Neural cell (in vitro differentiated cells): ENCODE measurements around the gene HRK.

Source experiments
- EP300 ChIP-seq: fragments of 450-650 bp; conservative IDR thresholded peaks from 2 replicates; pipeline ENCODE4 v1.6.1; 2014; ENCODE audit warnings: antibody characterized with exemption, mild to moderate bottlenecking, moderate library complexity; ENCODE audit not compliant: poor library complexity, severe bottlenecking
- EZH2 ChIP-seq: fragments of 200-600, 300-800 bp; shearing (Covaris generic), sonication (generic); IDR thresholded peaks from 2 replicates; pipeline ENCODE4 v1.6.1; 2014; ENCODE audit warnings: antibody characterized with exemption, low read length, borderline replicate concordance, mild to moderate bottlenecking; ENCODE audit not compliant: insufficient read depth, poor library complexity, severe bottlenecking
- RAD21 ChIP-seq: fragments of 450-650 bp; conservative IDR thresholded peaks from 2 replicates; pipeline ENCODE4 v1.6.1; 2014; ENCODE audit warnings: antibody characterized with exemption, mild to moderate bottlenecking, moderate library complexity
- SMC3 ChIP-seq: fragments of 450-650 bp; conservative IDR thresholded peaks from 2 replicates; pipeline ENCODE4 v1.6.1; 2014; ENCODE audit warnings: antibody characterized with exemption, mild to moderate bottlenecking, moderate library complexity; ENCODE audit not compliant: poor library complexity
- TAF1 ChIP-seq: IDR thresholded peaks from 2 replicates; pipeline ENCODE4 v1.6.1; 2012; ENCODE audit warnings: low read depth
- TF ChIP-seq, protein P1 (sequence below): fragments of 450-650 bp; IDR thresholded peaks from 2 replicates; pipeline ENCODE4 v1.5.1; 2014; ENCODE audit warnings: antibody characterized with exemption, mild to moderate bottlenecking, moderate library complexity; ENCODE audit not compliant: poor library complexity, severe bottlenecking
- TF ChIP-seq, protein P2 (sequence below): IDR thresholded peaks from 2 replicates; pipeline ENCODE4 v1.6.1; 2012; ENCODE audit warnings: borderline replicate concordance

DNA sequence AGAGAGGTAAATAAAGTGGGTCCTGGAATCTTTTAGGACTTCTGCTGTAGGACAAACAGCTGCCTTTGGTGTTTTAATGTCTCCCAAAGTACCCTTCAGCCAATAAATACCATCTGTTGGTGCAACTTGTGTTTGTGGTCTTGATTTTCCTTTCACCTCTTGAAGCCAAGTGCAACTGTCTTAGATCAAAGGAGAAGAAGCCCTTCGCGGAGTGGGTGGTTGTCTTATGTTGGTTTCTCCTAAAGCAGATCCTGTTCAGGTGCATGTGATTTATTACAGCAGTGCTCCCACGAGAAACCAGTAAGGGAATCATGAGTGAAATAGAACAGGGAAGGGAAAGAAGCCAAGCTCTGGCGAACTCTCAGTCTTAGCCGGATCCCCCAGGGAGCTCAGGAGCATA is 27.7 kb downstream of the HRK start:
- TF ChIP-seq, protein P1, sequence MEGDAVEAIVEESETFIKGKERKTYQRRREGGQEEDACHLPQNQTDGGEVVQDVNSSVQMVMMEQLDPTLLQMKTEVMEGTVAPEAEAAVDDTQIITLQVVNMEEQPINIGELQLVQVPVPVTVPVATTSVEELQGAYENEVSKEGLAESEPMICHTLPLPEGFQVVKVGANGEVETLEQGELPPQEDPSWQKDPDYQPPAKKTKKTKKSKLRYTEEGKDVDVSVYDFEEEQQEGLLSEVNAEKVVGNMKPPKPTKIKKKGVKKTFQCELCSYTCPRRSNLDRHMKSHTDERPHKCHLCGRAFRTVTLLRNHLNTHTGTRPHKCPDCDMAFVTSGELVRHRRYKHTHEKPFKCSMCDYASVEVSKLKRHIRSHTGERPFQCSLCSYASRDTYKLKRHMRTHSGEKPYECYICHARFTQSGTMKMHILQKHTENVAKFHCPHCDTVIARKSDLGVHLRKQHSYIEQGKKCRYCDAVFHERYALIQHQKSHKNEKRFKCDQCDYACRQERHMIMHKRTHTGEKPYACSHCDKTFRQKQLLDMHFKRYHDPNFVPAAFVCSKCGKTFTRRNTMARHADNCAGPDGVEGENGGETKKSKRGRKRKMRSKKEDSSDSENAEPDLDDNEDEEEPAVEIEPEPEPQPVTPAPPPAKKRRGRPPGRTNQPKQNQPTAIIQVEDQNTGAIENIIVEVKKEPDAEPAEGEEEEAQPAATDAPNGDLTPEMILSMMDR, result no peak
- TF ChIP-seq RAD21 (no peak), EZH2 (no peak), TAF1 (no peak), SMC3 (no peak), EP300 (no peak)
- TF ChIP-seq, protein P2, sequence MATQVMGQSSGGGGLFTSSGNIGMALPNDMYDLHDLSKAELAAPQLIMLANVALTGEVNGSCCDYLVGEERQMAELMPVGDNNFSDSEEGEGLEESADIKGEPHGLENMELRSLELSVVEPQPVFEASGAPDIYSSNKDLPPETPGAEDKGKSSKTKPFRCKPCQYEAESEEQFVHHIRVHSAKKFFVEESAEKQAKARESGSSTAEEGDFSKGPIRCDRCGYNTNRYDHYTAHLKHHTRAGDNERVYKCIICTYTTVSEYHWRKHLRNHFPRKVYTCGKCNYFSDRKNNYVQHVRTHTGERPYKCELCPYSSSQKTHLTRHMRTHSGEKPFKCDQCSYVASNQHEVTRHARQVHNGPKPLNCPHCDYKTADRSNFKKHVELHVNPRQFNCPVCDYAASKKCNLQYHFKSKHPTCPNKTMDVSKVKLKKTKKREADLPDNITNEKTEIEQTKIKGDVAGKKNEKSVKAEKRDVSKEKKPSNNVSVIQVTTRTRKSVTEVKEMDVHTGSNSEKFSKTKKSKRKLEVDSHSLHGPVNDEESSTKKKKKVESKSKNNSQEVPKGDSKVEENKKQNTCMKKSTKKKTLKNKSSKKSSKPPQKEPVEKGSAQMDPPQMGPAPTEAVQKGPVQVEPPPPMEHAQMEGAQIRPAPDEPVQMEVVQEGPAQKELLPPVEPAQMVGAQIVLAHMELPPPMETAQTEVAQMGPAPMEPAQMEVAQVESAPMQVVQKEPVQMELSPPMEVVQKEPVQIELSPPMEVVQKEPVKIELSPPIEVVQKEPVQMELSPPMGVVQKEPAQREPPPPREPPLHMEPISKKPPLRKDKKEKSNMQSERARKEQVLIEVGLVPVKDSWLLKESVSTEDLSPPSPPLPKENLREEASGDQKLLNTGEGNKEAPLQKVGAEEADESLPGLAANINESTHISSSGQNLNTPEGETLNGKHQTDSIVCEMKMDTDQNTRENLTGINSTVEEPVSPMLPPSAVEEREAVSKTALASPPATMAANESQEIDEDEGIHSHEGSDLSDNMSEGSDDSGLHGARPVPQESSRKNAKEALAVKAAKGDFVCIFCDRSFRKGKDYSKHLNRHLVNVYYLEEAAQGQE, result no peak
